Panc1 (cell line): ENCODE measurements around the gene PABPN1L. TPM values are rescaled to one million over a fixed set of nuclear protein-coding genes. Genes with fewer than 3 reads are reported as not detected.

Source experiments
- ATAC-seq: fragments of 200-7000 bp; cut with Tn5 transposase; 2 replicates; pipeline ENCODE4 v1.9.1; 2020; ENCODE audit warnings: mild to moderate bottlenecking, moderate library complexity
- BruUV-seq: library from RNA; stranded (reverse); fragments of 400-500 nt; replicated peaks from 2 replicates; lab custom pipeline; 2021; lab: Mats Ljungman, UMichigan
- CTCF ChIA-PET: fragments of 300-600 bp; sonication (Branson Sonifier 250); formaldehyde crosslinking; loops from one replicate; lab custom pipeline; 2022; ENCODE audit warnings: antibody characterized with exemption; lab: Charles Lee
- POLR2A ChIA-PET: fragments of 300-600 bp; sonication (Branson Sonifier 250); formaldehyde crosslinking; loops from one replicate; lab custom pipeline; 2022; ENCODE audit warnings: antibody characterized with exemption; lab: Charles Lee
- DNase-seq: peaks from one replicate; pipeline ENCODE4 v3.0.0-alpha.2; 2010; ENCODE audit warnings: low read depth, low spot score
- H3K27ac ChIP-seq: 2 replicates; pipeline ENCODE4 v1.5.1; 2011; ENCODE audit warnings: mild to moderate bottlenecking, low read length, inconsistent platforms
- H3K27me3 ChIP-seq: fragments of 200-500 bp; sonication (Bioruptor generic); 2 replicates; pipeline ENCODE4 v1.6.0; 2014; ENCODE audit warnings: low read length, inconsistent platforms; ENCODE audit not compliant: control insufficient read depth, insufficient read depth
- H3K36me3 ChIP-seq: fragments of 200-500 bp; sonication (Bioruptor generic); 2 replicates; pipeline ENCODE4 v1.5.1; 2014; ENCODE audit warnings: inconsistent platforms, mild to moderate bottlenecking, low read length, moderate library complexity; ENCODE audit not compliant: control insufficient read depth, insufficient read depth
- H3K4me1 ChIP-seq: 2 replicates; pipeline ENCODE4 v1.5.1; 2011; ENCODE audit warnings: inconsistent platforms, mild to moderate bottlenecking, low read length, moderate library complexity; ENCODE audit not compliant: control insufficient read depth, insufficient read depth
- H3K4me3 ChIP-seq, 2 experiments: 2 replicates each; pipeline ENCODE4 v1.5.1; 2011 to 2012; ENCODE audit warnings: low read depth in 2 of 2, low read length in 2 of 2, mild to moderate bottlenecking in 2 of 2, inconsistent platforms in 1 of 2, moderate library complexity in 1 of 2
- H3K9me3 ChIP-seq: fragments of 200-500 bp; sonication (Bioruptor generic); 2 replicates; pipeline ENCODE4 v1.5.1; 2014; ENCODE audit warnings: low read depth, mild to moderate bottlenecking, inconsistent platforms, low read length, moderate library complexity; ENCODE audit not compliant: control insufficient read depth, insufficient read depth
- POLR2AphosphoS5 ChIP-seq: IDR thresholded peaks from 2 replicates; pipeline ENCODE4 v1.6.1; 2012; ENCODE audit warnings: mild to moderate bottlenecking, low read depth, low read length, moderate library complexity
- SIN3A ChIP-seq: IDR thresholded peaks from 2 replicates; pipeline ENCODE4 v1.6.1; 2012; ENCODE audit warnings: low read depth, mild to moderate bottlenecking, low read length, moderate library complexity, borderline replicate concordance; ENCODE audit not compliant: insufficient read depth
- TCF7L2 ChIP-seq: IDR thresholded peaks from 2 replicates; pipeline ENCODE4 v1.6.1; 2011; ENCODE audit warnings: mild to moderate bottlenecking, low read depth, low read length, inconsistent platforms
- in situ Hi-C: cut with HindIII; loops from 2 replicates; pipeline ENCODE4 v1.10.0; 2016; ENCODE audit warnings: low sequenced_read_pairs, low pct_unique_long_range_greater_than_20kb
- intact Hi-C: fragments of 100-400 bp; cut with micrococcal nuclease; formaldehyde crosslinking; loops from one replicate; pipeline ENCODE4 v1.10.0; 2022; ENCODE audit not compliant: unreplicated experiment
- total RNA-seq: library from RNA; stranded (reverse); gene quantifications from one replicate; pipeline ENCODE4 v1.2.1, GENCODE V29; 2021; ENCODE audit not compliant: unreplicated experiment
- TF ChIP-seq, protein P1 (sequence below): fragments of 450-650 bp; IDR thresholded peaks from 2 replicates; pipeline ENCODE4 v1.5.1; 2017; ENCODE audit warnings: mild to moderate bottlenecking
- TF ChIP-seq, protein P2 (sequence below), 2 experiments: IDR thresholded peaks; 2 replicates each; pipeline ENCODE4 v1.6.1; 2011 to 2012; ENCODE audit warnings: low read depth in 2 of 2, control low read depth in 1 of 2, low read length in 1 of 2, mild to moderate bottlenecking in 1 of 2, moderate library complexity in 1 of 2; ENCODE audit not compliant: insufficient read depth in 1 of 2

Gene PABPN1L
- total RNA-seq, 1 experiment from 2014 or later = not detected

DNA sequence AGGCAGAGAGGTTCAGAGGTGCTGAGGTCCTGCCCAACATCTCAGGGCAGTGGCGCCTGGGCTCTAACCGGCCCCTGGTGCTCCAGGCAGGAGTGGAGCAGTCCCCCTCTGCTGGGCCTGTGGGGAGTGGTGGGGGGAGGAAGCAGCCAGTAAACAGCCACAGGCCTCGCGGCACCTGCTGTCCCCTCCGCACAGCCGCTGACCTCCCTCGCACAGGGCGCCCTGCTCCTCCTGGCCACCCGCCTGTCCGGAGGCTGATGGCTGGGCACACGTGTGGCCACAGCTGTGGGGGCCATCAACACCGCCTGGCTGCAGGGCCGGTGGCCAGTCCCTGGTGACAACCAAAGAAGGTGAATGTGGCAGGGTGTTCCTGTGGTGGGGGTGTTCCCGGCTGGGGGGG is 36.8 kb upstream of the PABPN1L start:
- TF ChIP-seq, protein P1, sequence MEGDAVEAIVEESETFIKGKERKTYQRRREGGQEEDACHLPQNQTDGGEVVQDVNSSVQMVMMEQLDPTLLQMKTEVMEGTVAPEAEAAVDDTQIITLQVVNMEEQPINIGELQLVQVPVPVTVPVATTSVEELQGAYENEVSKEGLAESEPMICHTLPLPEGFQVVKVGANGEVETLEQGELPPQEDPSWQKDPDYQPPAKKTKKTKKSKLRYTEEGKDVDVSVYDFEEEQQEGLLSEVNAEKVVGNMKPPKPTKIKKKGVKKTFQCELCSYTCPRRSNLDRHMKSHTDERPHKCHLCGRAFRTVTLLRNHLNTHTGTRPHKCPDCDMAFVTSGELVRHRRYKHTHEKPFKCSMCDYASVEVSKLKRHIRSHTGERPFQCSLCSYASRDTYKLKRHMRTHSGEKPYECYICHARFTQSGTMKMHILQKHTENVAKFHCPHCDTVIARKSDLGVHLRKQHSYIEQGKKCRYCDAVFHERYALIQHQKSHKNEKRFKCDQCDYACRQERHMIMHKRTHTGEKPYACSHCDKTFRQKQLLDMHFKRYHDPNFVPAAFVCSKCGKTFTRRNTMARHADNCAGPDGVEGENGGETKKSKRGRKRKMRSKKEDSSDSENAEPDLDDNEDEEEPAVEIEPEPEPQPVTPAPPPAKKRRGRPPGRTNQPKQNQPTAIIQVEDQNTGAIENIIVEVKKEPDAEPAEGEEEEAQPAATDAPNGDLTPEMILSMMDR = no peak
- TF ChIP-seq TCF7L2 = no peak
- no peak for TF ChIP-seq SIN3A
- TF ChIP-seq, protein P2, sequence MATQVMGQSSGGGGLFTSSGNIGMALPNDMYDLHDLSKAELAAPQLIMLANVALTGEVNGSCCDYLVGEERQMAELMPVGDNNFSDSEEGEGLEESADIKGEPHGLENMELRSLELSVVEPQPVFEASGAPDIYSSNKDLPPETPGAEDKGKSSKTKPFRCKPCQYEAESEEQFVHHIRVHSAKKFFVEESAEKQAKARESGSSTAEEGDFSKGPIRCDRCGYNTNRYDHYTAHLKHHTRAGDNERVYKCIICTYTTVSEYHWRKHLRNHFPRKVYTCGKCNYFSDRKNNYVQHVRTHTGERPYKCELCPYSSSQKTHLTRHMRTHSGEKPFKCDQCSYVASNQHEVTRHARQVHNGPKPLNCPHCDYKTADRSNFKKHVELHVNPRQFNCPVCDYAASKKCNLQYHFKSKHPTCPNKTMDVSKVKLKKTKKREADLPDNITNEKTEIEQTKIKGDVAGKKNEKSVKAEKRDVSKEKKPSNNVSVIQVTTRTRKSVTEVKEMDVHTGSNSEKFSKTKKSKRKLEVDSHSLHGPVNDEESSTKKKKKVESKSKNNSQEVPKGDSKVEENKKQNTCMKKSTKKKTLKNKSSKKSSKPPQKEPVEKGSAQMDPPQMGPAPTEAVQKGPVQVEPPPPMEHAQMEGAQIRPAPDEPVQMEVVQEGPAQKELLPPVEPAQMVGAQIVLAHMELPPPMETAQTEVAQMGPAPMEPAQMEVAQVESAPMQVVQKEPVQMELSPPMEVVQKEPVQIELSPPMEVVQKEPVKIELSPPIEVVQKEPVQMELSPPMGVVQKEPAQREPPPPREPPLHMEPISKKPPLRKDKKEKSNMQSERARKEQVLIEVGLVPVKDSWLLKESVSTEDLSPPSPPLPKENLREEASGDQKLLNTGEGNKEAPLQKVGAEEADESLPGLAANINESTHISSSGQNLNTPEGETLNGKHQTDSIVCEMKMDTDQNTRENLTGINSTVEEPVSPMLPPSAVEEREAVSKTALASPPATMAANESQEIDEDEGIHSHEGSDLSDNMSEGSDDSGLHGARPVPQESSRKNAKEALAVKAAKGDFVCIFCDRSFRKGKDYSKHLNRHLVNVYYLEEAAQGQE (IDR thresholded peaks at IDR 0.05; ENCODE audit: insufficient read depth in 1 of 2, low read depth in 2 of 2, low read length in 1 of 2) = no peak
- no peak for TF ChIP-seq POLR2AphosphoS5

DNA sequence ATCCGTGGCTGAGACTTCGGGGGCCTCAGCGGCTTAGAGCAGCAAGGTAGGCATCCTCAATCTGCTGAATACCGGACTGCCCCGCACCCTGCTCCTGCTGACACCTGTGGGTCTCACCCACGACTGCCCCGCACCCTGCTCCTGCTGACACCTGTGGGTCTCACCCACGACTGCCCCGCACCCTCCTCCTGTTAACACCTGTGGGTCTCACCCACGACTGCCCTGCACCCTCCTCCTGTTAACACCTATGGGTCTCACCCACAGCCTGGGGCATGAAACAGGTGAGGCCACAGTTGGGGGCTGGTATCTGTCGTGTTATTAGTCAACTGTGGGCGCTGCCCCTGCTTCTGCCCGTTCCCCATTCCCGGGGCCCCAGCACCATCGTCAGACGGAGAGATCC is 36.3 kb upstream of the PABPN1L start:
- H3K4me3 ChIP-seq = no peak overlapping the region
- ChIA-PET CTCF (no interaction called here), POLR2A (no interaction called here)
- H3K27ac ChIP-seq = no peak overlapping the region
- ATAC-seq (no peak), DNase-seq (no peak)
- in situ Hi-C loops = no loop called here
- no peaks in the 10 kb centered on the region for H3K27me3 ChIP-seq
- H3K9me3 ChIP-seq = no peaks in the 10 kb centered on the region
- H3K36me3 ChIP-seq = no peaks in the 10 kb centered on the region
- H3K4me1 ChIP-seq = peaks cover 4% of the 10 kb centered on the region; the same call in 1 of the 2 replicates
- no peak for TF ChIP-seq POLR2AphosphoS5
- no peak for TF ChIP-seq SIN3A
- intact Hi-C loops = no loop called here
- BruUV-seq = no TSS peak

More for the DNA sequence above, 36.8 kb upstream of the PABPN1L start:
- POLR2A ChIA-PET = no interaction called here
- DNase-seq (no peak), ATAC-seq (no peak)
- H3K4me3 ChIP-seq = no peak overlapping the region
- no peaks in the 10 kb centered on the region for H3K9me3 ChIP-seq
- CTCF ChIA-PET = no interaction called here
- no peak overlapping the region for H3K27ac ChIP-seq
- intact Hi-C loops (no loop called here), in situ Hi-C loops (no loop called here)
- H3K36me3 ChIP-seq = no peaks in the 10 kb centered on the region
- no peaks in the 10 kb centered on the region for H3K27me3 ChIP-seq
- no TSS peak for BruUV-seq
- peaks cover 6% of the 10 kb centered on the region; the same call in 1 of the 2 replicates for H3K4me1 ChIP-seq

DNA sequence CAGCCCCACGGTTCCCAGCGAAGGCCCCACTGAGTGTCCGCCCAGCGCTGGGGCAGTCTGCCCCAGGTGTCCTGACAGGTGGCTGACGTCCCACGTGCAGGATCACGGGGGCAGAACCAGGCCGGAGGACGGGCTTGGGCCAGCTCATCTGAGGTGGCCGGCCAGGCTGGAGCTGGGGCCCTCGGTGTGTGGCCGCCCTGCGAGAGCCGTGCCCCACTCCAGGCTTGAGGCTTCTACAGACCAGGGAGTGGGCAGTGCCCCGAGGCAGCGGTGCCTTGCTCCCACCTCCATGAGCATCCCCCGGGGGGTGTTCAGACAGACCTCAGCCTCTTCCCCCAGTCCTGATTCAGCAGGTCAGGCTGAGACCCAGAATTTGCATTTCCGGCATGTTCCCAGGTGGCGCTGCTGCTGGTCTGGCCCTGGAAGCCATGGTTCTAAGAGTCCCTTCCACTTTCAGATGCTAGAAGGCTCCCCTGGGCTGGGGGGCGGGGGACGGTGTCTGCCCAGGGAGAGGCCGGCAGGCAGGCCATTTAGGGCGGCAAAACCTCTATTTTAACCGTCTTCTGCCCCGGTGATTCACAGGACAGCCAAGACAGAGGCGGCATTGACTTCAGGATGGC is 35.4 kb upstream of the PABPN1L start:
- H3K4me3 ChIP-seq = no peak overlapping the region
- no peak for DNase-seq
- intact Hi-C loops = no loop called here
- no peaks in the 10 kb centered on the region for H3K9me3 ChIP-seq
- TF ChIP-seq SIN3A (no peak), POLR2AphosphoS5 (no peak), TCF7L2 (no peak)
- TF ChIP-seq, protein P1 = no peak; the same call in 1 of the 2 replicates
- TF ChIP-seq, protein P2 (IDR thresholded peaks at IDR 0.05; ENCODE audit: insufficient read depth in 1 of 2, low read depth in 2 of 2, low read length in 1 of 2) = no peak
- BruUV-seq = no TSS peak
- H3K4me1 ChIP-seq = no peaks in the 10 kb centered on the region
- CTCF ChIA-PET = no interaction called here
- H3K36me3 ChIP-seq = no peaks in the 10 kb centered on the region
- in situ Hi-C loops = no loop called here
- ATAC-seq = no peak
- POLR2A ChIA-PET = no interaction called here
- no peak overlapping the region for H3K27ac ChIP-seq
- H3K27me3 ChIP-seq = no peaks in the 10 kb centered on the region
